GM23338 (cell line): Measurements from ENCODE around the gene KIAA0513. TPM values are rescaled to one million over a fixed set of nuclear protein-coding genes. Genes with fewer than 3 reads are reported as not detected.

Experiments used
- ATAC-seq: fragments of 200-7000 bp; cut with Tn5 transposase; 3 replicates; pipeline ENCODE4 v1.9.1; 2020
- DNase-seq: peaks from one replicate; pipeline ENCODE4 v3.0.0-alpha.2; 2015; ENCODE audit warnings: low spot score
- H2AFZ ChIP-seq: fragments of 200-600 bp; sonication (generic); 2 replicates; pipeline ENCODE4 v1.8.0; 2016; ENCODE audit warnings: antibody characterized with exemption, mild to moderate bottlenecking, moderate library complexity
- H3F3A ChIP-seq: fragments of 200-600 bp; sonication (generic); replicated peaks from 2 replicates; pipeline ENCODE4 v1.8.0; 2017; ENCODE audit warnings: antibody characterized with exemption, mixed run types, low read depth
- H3K27ac ChIP-seq: fragments of 200-600 bp; sonication (generic); 2 replicates; pipeline ENCODE4 v1.6.1; 2016; ENCODE audit warnings: low read depth
- H3K27me3 ChIP-seq: fragments of 200-600 bp; sonication (generic); 2 replicates; pipeline ENCODE4 v1.8.0; 2016; ENCODE audit warnings: mild to moderate bottlenecking, mixed run types, moderate library complexity; ENCODE audit not compliant: insufficient read depth
- H3K36me3 ChIP-seq: fragments of 200-600 bp; sonication (generic); 2 replicates; pipeline ENCODE4 v1.8.0; 2016; ENCODE audit warnings: mild to moderate bottlenecking; ENCODE audit not compliant: insufficient read depth
- H3K4me1 ChIP-seq: fragments of 200-600 bp; sonication (generic); 2 replicates; pipeline ENCODE4 v1.8.0; 2016; ENCODE audit warnings: mild to moderate bottlenecking, moderate library complexity; ENCODE audit not compliant: insufficient read depth
- H3K4me2 ChIP-seq: fragments of 200-600 bp; sonication (generic); 2 replicates; pipeline ENCODE4 v1.7.1; 2017; ENCODE audit warnings: mixed run types
- H3K4me3 ChIP-seq: fragments of 200-600 bp; sonication (generic); 2 replicates; pipeline ENCODE4 v1.6.1; 2016; ENCODE audit warnings: mixed run types
- H3K79me2 ChIP-seq: fragments of 200-600 bp; sonication (generic); replicated peaks from 2 replicates; pipeline ENCODE4 v1.8.0; 2017; ENCODE audit warnings: mild to moderate bottlenecking; ENCODE audit not compliant: insufficient read depth
- H3K9me2 ChIP-seq: fragments of 200-600 bp; sonication (generic); 2 replicates; pipeline ENCODE4 v1.8.0; 2017; ENCODE audit not compliant: insufficient read depth
- H4K20me1 ChIP-seq: fragments of 200-600 bp; sonication (generic); replicated peaks from 2 replicates; pipeline ENCODE4 v1.8.0; 2017; ENCODE audit warnings: mild to moderate bottlenecking; ENCODE audit not compliant: insufficient read depth
- H3K27ac Mint-ChIP-seq: 2 replicates; pipeline ENCODE4 v1.8.0; 2020; ENCODE audit warnings: inconsistent platforms, mild to moderate bottlenecking, moderate library complexity, mixed read lengths
- H3K27me3 Mint-ChIP-seq: 3 replicates; pipeline ENCODE4 v1.8.0; 2022; ENCODE audit warnings: low read depth, mild to moderate bottlenecking, moderate library complexity, mixed read lengths, inconsistent platforms; ENCODE audit not compliant: insufficient read depth, poor library complexity
- H3K36me3 Mint-ChIP-seq: 3 replicates; pipeline ENCODE4 v1.8.0; 2021; ENCODE audit warnings: low read depth, mild to moderate bottlenecking, inconsistent platforms, moderate library complexity, mixed read lengths
- H3K4me1 Mint-ChIP-seq: 3 replicates; pipeline ENCODE4 v1.8.0; 2020; ENCODE audit warnings: mild to moderate bottlenecking, inconsistent platforms, mixed read lengths
- H3K4me3 Mint-ChIP-seq: 3 replicates; pipeline ENCODE4 v1.8.0; 2021; ENCODE audit warnings: moderate library complexity, mild to moderate bottlenecking, inconsistent platforms, mixed read lengths
- H3K9me3 Mint-ChIP-seq: 3 replicates; pipeline ENCODE4 v1.8.0; 2020; ENCODE audit warnings: moderate library complexity, mild to moderate bottlenecking, inconsistent platforms, mixed read lengths
- CREB1 ChIP-seq: fragments of 250-450 bp; sonication (Bioruptor Pico); IDR thresholded peaks from 2 replicates; pipeline ENCODE4 v1.5.0; 2020; ENCODE audit warnings: low read depth, mild to moderate bottlenecking, moderate library complexity
- EZH2 ChIP-seq: fragments of 200-600 bp; sonication (generic); IDR thresholded peaks from one replicate; pipeline ENCODE4 v1.8.0; 2017; ENCODE audit warnings: antibody characterized with exemption, mild to moderate bottlenecking, low read depth; ENCODE audit not compliant: unreplicated experiment
- EZH2phosphoT487 ChIP-seq: fragments of 200-600 bp; sonication (generic); IDR thresholded peaks from one replicate; pipeline ENCODE4 v1.8.1; 2018; ENCODE audit warnings: antibody characterized with exemption; ENCODE audit not compliant: unreplicated experiment
- JUNB ChIP-seq: IDR thresholded peaks from one replicate; pipeline ENCODE4 v1.6.1; 2016; ENCODE audit warnings: antibody characterized with exemption; ENCODE audit not compliant: unreplicated experiment
- NANOG ChIP-seq: IDR thresholded peaks from 2 replicates; pipeline ENCODE4 v1.6.1; 2016; ENCODE audit warnings: antibody characterized with exemption, borderline replicate concordance
- POLR2AphosphoS5 ChIP-seq: IDR thresholded peaks from 2 replicates; pipeline ENCODE4 v1.6.1; 2016; ENCODE audit warnings: antibody characterized with exemption, low read depth
- STAT1 ChIP-seq: IDR thresholded peaks from one replicate; pipeline ENCODE4 v1.6.1; 2016; ENCODE audit warnings: antibody characterized with exemption; ENCODE audit not compliant: unreplicated experiment
- ZNF331 ChIP-seq: fragments of 250-450 bp; sonication (Bioruptor Pico); IDR thresholded peaks from 2 replicates; pipeline ENCODE4 v1.5.0; 2020; ENCODE audit warnings: low read depth, mild to moderate bottlenecking, moderate library complexity
- polyA plus RNA-seq: library from polyadenylated mRNA; unstranded; fragments of >200 nt; fragmentation: Nextera tagmentation; extraction: Ambion mirVana; gene quantifications from 2 replicates; pipeline ENCODE4 v1.2.1, GENCODE V29; 2016
- total RNA-seq: library from RNA; depleted of rRNA; stranded (reverse); fragments of >200 nt; shearing (Covaris generic); gene quantifications from 2 replicates; pipeline ENCODE4 v1.2.3, GENCODE V29; 2014
- TF ChIP-seq, protein P1 (sequence below): IDR thresholded peaks from one replicate; pipeline ENCODE4 v1.6.1; 2018; ENCODE audit warnings: antibody characterized with exemption; ENCODE audit not compliant: unreplicated experiment
- TF ChIP-seq, protein P2 (sequence below): IDR thresholded peaks from 2 replicates; pipeline ENCODE4 v1.6.1; 2016; ENCODE audit warnings: antibody characterized with exemption

The KIAA0513 gene
- total and polyA plus RNA-seq, 2 experiments from 2014 or later = 2.1 to 8.7 TPM

DNA sequence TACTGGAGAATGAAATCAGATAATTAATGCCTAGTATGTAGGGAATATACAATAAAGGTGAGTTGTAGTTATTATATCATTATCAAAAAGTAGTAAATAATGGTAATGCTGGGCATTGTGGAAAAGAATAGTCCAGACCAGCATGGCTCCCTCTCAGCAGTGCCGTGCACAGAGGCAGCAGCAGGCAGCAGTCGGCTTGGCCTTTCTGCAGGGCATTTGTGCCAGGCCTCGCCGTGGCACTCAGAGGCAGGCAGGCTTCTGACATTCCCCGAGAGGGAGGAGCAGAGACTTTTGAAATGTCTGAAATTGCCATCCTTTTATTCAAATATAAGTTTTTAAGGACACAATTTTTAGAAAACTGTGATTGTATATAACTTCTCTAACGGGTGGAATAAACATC lies 15.0 kb downstream of the KIAA0513 start:
- Histone ChIP-seq H3K79me2 (no peaks in the 10 kb centered on the region), H4K20me1 (no peaks in the 10 kb centered on the region), H2AFZ (no peak overlapping the region), H3K36me3 (no peaks in the 10 kb centered on the region), H3K4me1 (no peaks in the 10 kb centered on the region), H3F3A (no peaks in the 10 kb centered on the region), H3K27ac (no peak overlapping the region), H3K4me2 (no peak overlapping the region), H3K4me3 (no peak overlapping the region), H3K9me2 (no peaks in the 10 kb centered on the region), H3K27me3 (no peaks in the 10 kb centered on the region)
- no peaks in the 10 kb centered on the region; the same call in 2 of the 3 replicates for H3K4me1 Mint-ChIP-seq
- H3K27ac Mint-ChIP-seq = no peak overlapping the region
- ATAC-seq = no peak
- peaks cover 8% of the 10 kb centered on the region for H3K27me3 Mint-ChIP-seq
- DNase-seq = no peak
- H3K9me3 Mint-ChIP-seq = no peaks in the 10 kb centered on the region
- no peak for TF ChIP-seq POLR2AphosphoS5
- TF ChIP-seq, protein P1, sequence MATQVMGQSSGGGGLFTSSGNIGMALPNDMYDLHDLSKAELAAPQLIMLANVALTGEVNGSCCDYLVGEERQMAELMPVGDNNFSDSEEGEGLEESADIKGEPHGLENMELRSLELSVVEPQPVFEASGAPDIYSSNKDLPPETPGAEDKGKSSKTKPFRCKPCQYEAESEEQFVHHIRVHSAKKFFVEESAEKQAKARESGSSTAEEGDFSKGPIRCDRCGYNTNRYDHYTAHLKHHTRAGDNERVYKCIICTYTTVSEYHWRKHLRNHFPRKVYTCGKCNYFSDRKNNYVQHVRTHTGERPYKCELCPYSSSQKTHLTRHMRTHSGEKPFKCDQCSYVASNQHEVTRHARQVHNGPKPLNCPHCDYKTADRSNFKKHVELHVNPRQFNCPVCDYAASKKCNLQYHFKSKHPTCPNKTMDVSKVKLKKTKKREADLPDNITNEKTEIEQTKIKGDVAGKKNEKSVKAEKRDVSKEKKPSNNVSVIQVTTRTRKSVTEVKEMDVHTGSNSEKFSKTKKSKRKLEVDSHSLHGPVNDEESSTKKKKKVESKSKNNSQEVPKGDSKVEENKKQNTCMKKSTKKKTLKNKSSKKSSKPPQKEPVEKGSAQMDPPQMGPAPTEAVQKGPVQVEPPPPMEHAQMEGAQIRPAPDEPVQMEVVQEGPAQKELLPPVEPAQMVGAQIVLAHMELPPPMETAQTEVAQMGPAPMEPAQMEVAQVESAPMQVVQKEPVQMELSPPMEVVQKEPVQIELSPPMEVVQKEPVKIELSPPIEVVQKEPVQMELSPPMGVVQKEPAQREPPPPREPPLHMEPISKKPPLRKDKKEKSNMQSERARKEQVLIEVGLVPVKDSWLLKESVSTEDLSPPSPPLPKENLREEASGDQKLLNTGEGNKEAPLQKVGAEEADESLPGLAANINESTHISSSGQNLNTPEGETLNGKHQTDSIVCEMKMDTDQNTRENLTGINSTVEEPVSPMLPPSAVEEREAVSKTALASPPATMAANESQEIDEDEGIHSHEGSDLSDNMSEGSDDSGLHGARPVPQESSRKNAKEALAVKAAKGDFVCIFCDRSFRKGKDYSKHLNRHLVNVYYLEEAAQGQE = no peak
- TF ChIP-seq EZH2phosphoT487 = no peak
- no peaks in the 10 kb centered on the region for H3K36me3 Mint-ChIP-seq
- H3K4me3 Mint-ChIP-seq = no peak overlapping the region

DNA sequence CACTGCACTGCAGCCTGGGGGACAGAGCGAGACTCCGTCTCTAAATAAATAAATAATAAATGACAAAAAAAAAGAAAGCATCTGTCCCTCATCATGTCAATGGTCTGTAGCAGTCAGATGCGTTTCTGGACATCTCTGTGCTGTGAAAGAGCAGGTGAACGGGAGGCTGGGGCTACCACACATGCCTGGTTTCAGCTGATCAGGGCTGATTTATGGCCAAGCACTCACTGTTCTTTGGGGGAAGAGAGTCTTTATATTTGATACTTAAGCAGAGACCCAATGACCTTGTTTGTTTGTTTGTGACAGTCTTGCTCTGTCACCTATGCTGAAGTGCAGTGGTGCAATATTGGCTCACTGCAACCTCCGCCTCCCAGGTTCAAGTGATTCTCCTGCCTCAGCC lies 17.5 kb downstream of the KIAA0513 start:
- H3K27ac ChIP-seq = no peak overlapping the region
- H3K4me3 ChIP-seq = no peak overlapping the region
- no peaks in the 10 kb centered on the region for H3K36me3 ChIP-seq
- H3K27me3 ChIP-seq = no peaks in the 10 kb centered on the region
- H3K27me3 Mint-ChIP-seq = peaks cover 7% of the 10 kb centered on the region
- no peaks in the 10 kb centered on the region; the same call in 1 of the 2 replicates for H4K20me1 ChIP-seq
- H3K36me3 Mint-ChIP-seq = no peaks in the 10 kb centered on the region
- H3K9me2 ChIP-seq = no peaks in the 10 kb centered on the region
- no peaks in the 10 kb centered on the region for H3K9me3 Mint-ChIP-seq
- no peak overlapping the region for H3K4me2 ChIP-seq
- no peaks in the 10 kb centered on the region for H3K4me1 ChIP-seq
- H2AFZ ChIP-seq = no peak overlapping the region
- H3K4me3 Mint-ChIP-seq = no peak overlapping the region
- H3K79me2 ChIP-seq = no peaks in the 10 kb centered on the region
- DNase-seq (no peak), ATAC-seq (no peak)
- no peaks in the 10 kb centered on the region; the same call in 2 of the 3 replicates for H3K4me1 Mint-ChIP-seq
- no peak overlapping the region for H3K27ac Mint-ChIP-seq
- no peaks in the 10 kb centered on the region for H3F3A ChIP-seq
- TF ChIP-seq POLR2AphosphoS5 (no peak), NANOG (no peak), EZH2 (no peak), STAT1 (no peak), EZH2phosphoT487 (no peak), ZNF331 (CRISPR knock-in tag) (no peak), JUNB (no peak), CREB1 (CRISPR knock-in tag) (no peak)
- TF ChIP-seq, protein P2, sequence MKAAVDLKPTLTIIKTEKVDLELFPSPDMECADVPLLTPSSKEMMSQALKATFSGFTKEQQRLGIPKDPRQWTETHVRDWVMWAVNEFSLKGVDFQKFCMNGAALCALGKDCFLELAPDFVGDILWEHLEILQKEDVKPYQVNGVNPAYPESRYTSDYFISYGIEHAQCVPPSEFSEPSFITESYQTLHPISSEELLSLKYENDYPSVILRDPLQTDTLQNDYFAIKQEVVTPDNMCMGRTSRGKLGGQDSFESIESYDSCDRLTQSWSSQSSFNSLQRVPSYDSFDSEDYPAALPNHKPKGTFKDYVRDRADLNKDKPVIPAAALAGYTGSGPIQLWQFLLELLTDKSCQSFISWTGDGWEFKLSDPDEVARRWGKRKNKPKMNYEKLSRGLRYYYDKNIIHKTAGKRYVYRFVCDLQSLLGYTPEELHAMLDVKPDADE = no peak
- TF ChIP-seq, protein P1 = no peak
